PC-9 (cell line): Measurements from ENCODE around the gene MACROD2.

Experiments
- EZH2 ChIP-seq: fragments of 200-600 bp; sonication (generic); IDR thresholded peaks from 2 replicates; pipeline ENCODE4 v1.8.0; 2017; ENCODE audit warnings: antibody characterized with exemption, low read depth
- TF ChIP-seq, protein P1 (sequence below): fragments of 200-600 bp; sonication (generic); conservative IDR thresholded peaks from 2 replicates; pipeline ENCODE4 v1.6.1; 2017; ENCODE audit warnings: mixed run types, antibody characterized with exemption, mild to moderate bottlenecking, moderate library complexity

DNA sequence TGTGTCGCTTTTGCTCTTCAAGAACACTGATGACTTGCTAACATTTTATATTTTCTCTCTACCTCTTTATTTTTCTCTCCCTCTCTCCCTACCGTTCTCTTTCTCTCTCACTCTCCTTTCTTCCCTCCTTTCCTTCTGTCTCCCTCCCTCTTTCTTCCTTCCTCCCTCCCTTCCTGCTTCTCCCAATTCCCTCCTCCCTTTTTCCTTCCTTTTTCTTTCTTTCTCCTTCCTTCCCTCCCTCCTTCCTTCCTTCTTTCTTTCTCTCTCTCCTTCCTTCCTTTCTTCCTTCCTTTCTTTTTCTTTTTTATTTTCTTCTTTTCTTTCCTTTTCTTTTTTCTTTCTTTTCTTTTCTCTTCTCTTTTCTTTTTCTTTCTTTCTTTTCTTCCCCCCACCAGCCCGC, 1511.8 kb downstream of the MACROD2 start:
- TF ChIP-seq, protein P1, sequence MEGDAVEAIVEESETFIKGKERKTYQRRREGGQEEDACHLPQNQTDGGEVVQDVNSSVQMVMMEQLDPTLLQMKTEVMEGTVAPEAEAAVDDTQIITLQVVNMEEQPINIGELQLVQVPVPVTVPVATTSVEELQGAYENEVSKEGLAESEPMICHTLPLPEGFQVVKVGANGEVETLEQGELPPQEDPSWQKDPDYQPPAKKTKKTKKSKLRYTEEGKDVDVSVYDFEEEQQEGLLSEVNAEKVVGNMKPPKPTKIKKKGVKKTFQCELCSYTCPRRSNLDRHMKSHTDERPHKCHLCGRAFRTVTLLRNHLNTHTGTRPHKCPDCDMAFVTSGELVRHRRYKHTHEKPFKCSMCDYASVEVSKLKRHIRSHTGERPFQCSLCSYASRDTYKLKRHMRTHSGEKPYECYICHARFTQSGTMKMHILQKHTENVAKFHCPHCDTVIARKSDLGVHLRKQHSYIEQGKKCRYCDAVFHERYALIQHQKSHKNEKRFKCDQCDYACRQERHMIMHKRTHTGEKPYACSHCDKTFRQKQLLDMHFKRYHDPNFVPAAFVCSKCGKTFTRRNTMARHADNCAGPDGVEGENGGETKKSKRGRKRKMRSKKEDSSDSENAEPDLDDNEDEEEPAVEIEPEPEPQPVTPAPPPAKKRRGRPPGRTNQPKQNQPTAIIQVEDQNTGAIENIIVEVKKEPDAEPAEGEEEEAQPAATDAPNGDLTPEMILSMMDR, result no peak
- no peak for TF ChIP-seq EZH2
